ENCODE data around the gene GSS.

DNA sequence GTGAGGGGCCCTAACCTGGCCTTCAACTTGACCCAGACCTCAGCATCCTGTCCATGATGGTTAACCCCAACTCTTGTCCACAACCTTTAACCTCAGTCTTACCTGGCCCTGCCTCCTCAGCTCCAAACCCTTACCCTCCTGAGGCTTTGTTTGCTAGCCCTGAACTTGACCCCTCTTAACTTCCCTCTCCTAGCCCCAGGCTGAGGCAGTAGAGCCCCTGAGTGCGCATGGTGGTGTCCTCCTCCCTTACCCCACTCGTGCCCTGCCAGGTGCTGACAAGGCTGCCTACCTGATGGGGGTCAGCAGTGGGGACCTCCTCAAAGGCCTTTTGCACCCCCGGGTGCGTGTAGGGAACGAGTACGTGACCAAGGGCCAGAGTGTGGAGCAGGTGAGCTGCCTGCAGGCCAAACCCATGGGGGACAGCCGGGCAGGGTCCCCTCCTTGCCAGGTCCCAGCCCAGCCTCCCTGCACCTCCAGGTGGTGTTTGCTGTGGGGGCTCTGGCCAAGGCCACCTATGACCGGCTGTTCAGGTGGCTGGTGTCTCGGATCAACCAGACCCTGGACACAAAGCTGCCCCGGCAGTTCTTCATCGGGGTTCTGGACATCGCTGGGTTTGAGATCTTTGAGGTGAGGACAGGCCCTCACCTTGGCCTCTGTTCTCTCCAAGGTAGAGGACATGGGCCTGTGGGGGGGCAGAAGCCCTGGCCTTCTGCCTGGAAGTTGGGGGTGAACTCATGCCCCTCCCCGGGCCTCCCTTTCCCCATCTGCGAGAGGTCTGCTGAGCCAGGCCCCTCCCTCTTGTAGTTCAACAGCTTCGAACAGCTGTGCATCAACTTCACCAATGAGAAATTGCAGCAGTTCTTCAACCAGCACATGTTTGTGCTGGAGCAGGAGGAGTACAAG is 31.9 kb upstream of the GSS start:
- TF ChIP-seq POLR2A (IDR thresholded peaks at IDR 0.05) (no peak), EP300 (IDR thresholded peaks at IDR 0.05) (no peak)
- TF ChIP-seq, protein P1, sequence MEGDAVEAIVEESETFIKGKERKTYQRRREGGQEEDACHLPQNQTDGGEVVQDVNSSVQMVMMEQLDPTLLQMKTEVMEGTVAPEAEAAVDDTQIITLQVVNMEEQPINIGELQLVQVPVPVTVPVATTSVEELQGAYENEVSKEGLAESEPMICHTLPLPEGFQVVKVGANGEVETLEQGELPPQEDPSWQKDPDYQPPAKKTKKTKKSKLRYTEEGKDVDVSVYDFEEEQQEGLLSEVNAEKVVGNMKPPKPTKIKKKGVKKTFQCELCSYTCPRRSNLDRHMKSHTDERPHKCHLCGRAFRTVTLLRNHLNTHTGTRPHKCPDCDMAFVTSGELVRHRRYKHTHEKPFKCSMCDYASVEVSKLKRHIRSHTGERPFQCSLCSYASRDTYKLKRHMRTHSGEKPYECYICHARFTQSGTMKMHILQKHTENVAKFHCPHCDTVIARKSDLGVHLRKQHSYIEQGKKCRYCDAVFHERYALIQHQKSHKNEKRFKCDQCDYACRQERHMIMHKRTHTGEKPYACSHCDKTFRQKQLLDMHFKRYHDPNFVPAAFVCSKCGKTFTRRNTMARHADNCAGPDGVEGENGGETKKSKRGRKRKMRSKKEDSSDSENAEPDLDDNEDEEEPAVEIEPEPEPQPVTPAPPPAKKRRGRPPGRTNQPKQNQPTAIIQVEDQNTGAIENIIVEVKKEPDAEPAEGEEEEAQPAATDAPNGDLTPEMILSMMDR (IDR thresholded peaks at IDR 0.05): no peak
